ENCODE measurements around the gene AKIRIN2.
"Not testable (repeated sequence)": the region's sequence is repeated elsewhere in the genome, so short reads cannot be mapped to it uniquely, and the experiment has no call there.

Gene AKIRIN2

DNA sequence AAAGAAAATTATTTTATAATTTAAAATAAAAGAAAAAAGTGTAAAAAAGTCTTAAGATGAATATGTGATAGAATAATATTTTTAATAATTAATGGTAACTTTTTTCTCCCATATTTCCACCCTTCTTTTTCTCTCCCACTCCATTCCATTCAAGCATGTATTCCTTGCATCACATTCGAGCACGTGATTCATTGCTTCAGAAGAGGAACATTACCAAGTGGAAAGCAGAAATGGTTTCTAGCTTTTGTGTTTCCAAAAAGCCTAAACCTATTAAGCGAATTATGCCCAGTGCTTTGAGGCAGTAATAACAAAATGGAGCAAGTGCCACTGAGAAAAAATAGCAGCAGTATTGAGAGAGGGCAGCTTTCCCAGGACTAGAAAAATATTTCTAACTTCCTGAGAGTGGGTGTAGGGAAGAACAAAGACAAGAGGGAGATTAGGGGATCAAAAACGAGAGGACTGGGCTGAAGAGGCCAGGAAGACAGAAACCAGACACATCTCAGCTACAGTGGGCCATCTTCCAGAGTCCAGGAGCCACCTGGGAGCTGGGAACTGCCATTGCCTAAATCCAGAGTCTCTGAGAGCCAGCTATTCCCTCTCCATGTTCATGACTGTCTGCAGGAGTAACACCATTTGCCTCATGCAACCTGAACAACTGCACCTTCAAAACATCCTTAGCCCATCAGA lies 15.0 kb upstream of the AKIRIN2 start:
- no peak for DNase-seq

DNA sequence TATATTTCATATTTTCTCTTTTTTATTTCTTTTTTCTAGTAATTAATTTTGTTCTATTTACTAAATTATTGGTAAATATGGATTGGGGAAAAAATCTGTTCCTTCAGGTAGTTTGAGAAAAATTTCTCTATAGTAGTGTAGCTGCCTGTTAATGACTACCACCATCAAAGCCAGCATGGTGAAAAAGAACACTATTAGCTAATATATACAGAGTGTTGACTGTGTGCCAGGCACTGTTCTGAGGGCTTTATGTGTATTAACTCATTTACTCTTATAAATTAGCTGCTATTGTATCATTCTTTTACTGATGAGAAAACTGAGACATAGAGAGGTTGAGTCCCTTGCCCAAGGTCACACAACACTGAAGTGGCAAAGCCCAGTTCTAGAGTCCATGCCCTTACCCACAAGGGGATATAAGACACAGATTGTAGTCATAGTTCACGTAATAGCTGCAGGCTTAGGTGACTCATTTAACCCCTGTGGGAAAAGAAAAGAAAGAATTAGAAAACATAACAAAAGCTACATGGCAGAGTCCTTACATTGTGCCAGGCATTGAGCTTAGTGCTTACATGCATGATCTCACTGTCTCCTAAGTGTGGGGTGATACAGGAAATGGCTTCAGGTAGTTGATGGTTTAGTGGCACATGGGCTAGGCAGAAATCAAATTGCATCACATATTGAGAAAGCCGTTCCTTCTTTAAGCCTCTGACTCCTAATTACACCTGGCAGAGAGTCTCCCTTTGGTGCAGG lies 12.2 kb upstream of the AKIRIN2 start:
- no peak for DNase-seq

DNA sequence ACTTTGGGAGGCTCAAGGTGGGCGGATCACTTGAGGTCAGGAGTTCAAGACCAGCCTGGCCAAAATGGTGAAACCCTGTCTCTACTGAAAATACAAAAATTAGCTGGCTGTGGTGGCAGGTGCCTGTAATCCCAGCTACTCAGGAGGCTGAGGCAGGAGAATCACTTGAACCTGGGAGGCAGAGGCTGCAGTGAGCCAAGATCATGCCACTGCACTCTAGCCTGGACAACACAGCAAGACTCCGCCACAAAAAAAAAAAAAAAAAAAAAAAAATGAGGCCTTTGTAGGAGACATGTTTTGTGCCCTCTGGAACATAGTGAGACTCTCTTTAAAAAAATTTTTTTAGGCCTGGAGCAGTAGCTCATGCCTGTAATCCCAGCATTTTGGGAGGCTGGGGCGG lies 10.7 kb upstream of the AKIRIN2 start:
- not testable (repeated sequence) for DNase-seq

GRCh38 chr6:87710090-87710489 lies 8.1 kb upstream of the AKIRIN2 start:
- DNase-seq = no peak

- DNase-seq = not testable (repeated sequence)
These were observed 6.8 kb upstream of the AKIRIN2 start for GRCh38 chr6:87708581-87709427.

DNA sequence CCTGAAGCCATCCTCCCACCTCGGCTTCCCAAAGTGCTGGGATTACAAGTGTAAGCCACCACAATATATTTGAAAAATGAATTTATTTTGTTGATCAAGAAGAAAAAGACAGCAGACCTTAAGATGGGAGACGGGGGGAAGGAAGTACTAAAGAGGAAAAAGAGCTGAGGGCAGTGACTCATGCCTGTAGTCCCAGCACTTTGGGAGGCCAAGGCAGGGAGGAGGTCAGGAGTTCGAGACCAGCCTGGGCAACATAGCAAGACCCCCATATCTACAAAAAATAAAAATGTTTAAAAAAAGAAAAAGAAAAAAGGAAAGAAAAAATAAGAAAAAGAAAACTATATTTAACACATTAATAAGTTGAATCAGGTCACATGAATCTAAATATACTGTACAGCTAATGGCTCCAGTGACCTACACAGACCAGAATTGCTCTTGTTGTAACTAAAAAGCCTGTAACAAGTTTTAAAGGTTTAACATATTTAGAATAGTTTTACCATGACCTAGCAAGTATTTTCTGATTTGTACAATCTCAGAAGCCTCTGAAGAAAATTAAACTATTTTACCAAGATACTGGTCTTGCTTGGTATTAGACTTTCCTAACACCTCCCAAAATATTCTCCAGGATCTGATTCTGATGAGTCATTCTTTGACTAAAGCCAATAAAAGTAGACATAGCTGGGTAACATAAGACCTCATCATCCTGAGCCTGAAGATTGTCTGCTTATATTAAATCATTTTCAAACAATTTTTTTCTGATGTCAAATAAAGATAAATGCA lies 4.3 kb upstream of the AKIRIN2 start:
- DNase-seq = no peak

- DNase-seq = no peak
These were observed 3.1 kb upstream of the AKIRIN2 start for GRCh38 chr6:87705070-87705691.

DNA sequence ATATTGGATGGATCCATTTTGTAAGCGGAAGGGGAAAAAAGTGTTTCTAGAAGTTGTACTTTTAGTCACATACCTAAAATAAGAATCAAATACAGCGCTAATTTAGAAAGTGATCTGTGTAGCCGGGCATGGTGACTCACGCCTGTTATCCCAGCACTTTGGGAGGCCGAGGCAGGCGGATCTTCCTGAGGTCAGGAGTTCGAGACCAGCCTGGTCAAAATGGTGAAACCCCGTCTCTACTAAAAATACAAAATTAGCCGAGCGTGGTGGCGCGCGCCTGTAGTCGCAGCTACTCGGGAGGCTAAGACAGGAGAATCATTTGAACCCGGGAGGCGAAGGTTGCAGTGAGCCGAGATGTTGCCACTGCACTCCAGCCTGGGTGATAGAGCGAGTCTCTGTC lies 1.0 kb upstream of the AKIRIN2 start:
- not testable (repeated sequence) for DNase-seq

DNA sequence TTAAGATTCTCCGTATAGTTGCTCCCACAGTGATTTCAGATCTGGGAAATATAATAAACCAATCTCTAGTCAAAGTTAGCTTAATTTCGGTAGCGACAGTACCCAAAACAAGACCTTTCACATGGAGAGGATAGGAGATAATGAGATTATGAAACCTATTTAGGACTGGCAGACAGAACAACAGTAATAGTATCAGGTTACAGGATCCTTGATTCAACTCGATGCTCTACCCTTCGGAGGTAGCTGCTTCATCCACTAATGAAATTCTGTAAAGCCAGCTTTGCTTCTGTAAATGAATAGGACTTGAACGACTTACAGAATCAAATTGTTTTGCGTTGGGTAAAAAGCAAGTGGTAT lies 534 bp upstream of the AKIRIN2 start:
- DNase-seq = peak; percentile 40

- no peak for DNase-seq
These were observed 723 bp downstream of the AKIRIN2 start for GRCh38 chr6:87701344-87701675.

DNA sequence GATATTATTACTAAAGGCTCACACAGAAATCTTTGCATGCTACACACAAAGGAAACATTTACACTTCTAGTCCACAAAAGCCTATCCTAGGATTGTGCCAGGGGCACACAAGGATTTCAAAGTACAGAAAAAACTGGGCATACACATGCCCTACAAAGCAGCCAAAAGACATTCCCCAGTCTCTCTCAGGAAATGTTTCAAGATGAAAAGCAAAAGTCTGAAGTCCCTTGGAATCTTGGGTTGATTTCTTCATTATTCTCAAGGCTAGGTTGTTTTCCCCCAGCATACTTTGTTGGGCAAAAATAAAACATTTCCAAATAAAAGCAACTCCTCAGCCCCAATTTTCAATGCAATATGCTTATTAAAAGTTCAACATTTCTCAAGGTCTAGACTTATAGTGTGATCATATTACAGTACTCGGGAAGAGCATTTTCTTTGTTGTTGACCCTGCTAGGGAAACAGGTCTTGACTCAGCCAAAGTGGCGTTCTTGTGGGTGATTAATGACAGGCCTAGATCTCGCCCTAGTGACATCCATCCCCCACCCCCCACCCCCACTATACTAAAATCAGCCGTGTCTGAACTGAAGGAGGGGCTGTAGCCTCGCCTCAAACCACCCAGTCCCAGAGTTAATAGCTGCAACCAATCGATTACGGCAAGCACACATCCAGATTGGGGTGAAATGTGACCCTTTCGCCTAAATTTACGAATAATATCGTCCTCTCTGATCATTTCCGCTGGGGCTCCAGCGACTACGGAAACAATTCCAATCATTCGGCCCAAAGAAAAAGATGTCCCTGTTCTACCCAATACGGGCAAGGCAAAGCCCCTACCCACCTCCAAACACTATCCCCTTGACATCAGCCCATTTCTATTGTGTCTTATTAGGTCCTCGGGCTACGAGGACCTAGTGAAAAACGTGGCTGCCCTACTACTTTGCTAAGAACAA lies 1.4 kb downstream of the AKIRIN2 start:
- DNase-seq = no peak

GRCh38 chr6:87699576-87699975 lies 2.5 kb downstream of the AKIRIN2 start:
- DNase-seq = no peak

- no peak for DNase-seq
These were observed 3.5 kb downstream of the AKIRIN2 start for GRCh38 chr6:87698547-87699006.

DNA sequence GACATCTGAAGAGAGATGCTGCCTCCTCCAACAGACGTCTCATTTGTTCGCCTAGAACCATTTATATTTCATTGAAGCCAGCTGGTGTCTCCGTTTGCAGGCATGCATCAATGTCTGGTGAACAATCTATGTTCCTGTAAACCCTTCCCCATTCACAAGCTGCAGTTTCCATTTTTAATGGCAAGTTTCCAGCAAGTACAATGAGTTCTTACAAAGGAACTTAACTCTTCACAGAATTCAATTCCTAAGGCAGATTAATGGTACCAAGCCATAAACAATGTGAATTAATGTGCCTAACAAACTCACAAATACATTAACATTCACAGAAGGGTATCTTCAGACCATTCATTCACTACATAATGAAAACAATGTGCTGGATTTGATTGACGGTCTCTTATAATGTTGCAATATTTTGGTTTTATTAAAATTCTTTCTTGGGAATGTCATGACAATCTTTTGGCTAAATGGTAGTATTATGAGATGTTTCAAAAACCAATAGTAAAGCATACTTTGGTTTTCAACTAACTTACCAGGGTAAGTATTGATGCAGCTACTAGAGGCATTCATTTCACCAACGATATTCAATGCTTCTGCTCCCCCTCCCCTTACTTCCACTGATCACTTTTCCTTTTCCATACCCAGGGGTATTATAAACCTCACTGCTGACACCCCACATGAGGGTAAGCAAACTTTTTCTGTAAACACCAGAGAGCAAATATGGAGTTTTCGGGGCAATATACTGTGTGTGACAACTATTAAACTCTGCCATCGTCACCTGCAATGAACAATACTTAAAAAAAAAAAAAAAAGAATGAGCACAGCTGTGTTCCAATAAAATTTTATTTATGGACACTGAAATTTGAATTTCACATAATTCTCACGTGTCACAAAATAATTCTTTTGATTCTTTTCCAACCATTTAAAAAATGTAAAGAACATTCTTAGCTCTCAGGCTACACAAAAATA lies 4.2 kb downstream of the AKIRIN2 start:
- DNase-seq = no peak

DNA sequence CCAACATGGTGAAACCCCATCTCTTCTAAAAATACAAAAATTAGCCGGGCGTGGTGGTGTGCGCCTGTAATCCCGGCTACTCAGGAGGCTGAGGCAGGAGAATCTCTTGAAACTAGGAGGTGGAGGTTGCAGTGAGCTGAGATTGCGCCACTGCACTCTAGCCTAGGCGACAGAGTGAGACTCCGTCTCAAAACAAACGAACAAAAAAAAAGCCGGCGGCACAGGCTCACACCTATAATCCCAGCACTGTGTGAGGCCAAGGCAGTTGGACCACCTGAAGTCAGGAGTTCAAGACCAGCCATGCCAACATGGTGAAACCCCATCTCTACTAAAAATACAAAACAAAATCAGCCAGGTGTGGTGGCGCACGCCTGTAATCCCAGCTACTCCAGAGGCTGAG lies 5.2 kb downstream of the AKIRIN2 start:
- DNase-seq = not testable (repeated sequence)

DNA sequence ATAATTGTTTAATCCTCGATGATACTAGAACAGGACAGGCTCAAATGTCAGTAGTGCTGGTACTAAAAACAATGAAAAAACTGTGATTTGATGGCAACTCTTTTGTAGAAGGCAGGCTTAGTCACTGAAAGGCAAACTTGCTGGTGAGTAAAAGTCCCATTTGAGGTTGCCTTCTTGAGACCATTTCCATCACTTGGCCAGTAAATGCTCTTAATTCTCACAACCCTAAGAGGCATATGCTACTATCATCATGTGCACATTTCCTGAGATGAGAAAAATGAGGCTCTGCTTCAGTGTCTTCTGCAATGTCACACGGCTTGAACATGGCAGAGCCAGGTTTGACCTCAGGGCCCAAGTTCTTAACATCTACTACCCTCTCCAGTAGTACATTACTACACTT lies 9.9 kb downstream of the AKIRIN2 start:
- no peak for DNase-seq

- no peak for DNase-seq
These were observed 11.6 kb downstream of the AKIRIN2 start for GRCh38 chr6:87690441-87690840.

DNA sequence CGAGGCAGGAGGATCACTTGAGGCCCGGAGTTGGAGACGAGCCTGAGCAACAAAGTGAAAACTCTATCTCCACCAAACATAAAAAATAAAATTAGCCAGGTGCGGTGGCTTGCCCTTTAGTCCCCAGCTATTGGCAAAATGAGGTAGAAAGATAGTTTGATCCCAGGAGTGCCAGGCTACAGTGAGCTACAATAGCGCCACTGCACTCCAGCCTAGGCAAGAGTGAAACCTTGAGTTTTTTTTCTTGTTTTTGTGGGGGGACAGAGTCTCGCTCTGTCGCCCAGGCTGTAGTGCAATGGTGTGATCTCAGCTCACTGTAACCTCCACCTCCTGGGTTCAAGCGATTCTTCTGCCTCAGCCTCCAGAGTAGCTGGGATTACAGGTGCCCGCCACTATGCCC lies 14.1 kb downstream of the AKIRIN2 start:
- not testable (repeated sequence) for DNase-seq

GRCh38 chr6:87687296-87687695 lies 14.7 kb downstream of the AKIRIN2 start:
- DNase-seq = no peak

DNA sequence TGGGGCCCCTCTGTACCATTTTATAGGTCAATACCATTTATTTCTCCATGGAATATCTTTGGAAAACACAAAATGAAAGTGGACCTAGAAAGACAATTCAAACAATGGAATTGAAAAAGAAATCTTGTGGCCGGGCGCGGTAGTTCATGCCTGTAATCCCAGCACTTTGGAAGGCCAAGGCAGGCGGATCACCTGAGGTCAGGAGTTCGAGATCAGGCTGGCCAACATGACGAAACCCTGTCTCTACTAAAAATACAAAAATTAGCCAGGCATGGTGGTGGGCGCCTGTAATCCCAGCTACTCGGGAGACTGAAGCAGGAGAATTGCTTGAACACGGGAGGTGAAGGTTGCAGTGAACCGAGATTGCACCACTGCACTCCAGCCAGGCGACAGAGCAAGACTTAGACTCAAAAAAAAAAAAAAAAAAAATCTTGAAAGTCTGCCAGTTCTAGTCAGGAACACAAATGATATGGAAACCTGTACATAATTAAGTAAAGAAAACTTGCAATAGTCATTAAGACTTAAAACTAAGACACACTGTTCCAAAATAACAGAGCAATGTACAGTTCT lies 15.3 kb downstream of the AKIRIN2 start:
- DNase-seq = not testable (repeated sequence)
